DND-41 (cell line): ENCODE results near the gene VWA2.

Experiments used
- ATAC-seq: fragments of 200-7000 bp; cut with Tn5 transposase; 3 replicates; pipeline ENCODE4 v1.9.1; 2021; ENCODE audit warnings: low read depth; ENCODE audit not compliant: insufficient read depth
- DNase-seq: peaks from one replicate; pipeline ENCODE4 v3.0.0-alpha.2; 2020
- H2AFZ ChIP-seq: 2 replicates; pipeline ENCODE4 v1.6.0; 2012; ENCODE audit warnings: low read depth, low read length
- H3K27ac ChIP-seq: 2 replicates; pipeline ENCODE4 v1.5.1; 2012; ENCODE audit warnings: low read length, inconsistent platforms
- H3K27me3 ChIP-seq: fragments of 200-600 bp; sonication (generic); 2 replicates; pipeline ENCODE4 v1.6.0; 2012; ENCODE audit warnings: low read length, mild to moderate bottlenecking, inconsistent platforms; ENCODE audit not compliant: insufficient read depth, poor library complexity
- H3K36me3 ChIP-seq: 2 replicates; pipeline ENCODE4 v1.5.1; 2012; ENCODE audit warnings: low read length, inconsistent platforms; ENCODE audit not compliant: insufficient read depth
- H3K4me1 ChIP-seq: 2 replicates; pipeline ENCODE4 v1.5.1; 2012; ENCODE audit warnings: mild to moderate bottlenecking, low read length; ENCODE audit not compliant: insufficient read depth
- H3K4me2 ChIP-seq: 2 replicates; pipeline ENCODE4 v1.6.0; 2012; ENCODE audit warnings: mild to moderate bottlenecking, moderate library complexity, low read length, inconsistent platforms; ENCODE audit not compliant: insufficient read depth
- H3K4me3 ChIP-seq, 2 experiments: fragments of 200-600 bp in 1 of 2; shearing (Covaris generic) in 1 of 2; 2 replicates each; pipeline ENCODE4 v1.5.1; 2012 to 2016; ENCODE audit warnings: inconsistent platforms in 2 of 2, low read length in 2 of 2, mild to moderate bottlenecking in 2 of 2, low read depth in 1 of 2, moderate library complexity in 1 of 2
- H3K79me2 ChIP-seq: 2 replicates; pipeline ENCODE4 v1.6.0; 2012; ENCODE audit warnings: low read length, inconsistent platforms; ENCODE audit not compliant: insufficient read depth
- H3K9ac ChIP-seq: 2 replicates; pipeline ENCODE4 v1.6.0; 2012; ENCODE audit warnings: low read depth, mild to moderate bottlenecking, inconsistent platforms, low read length, moderate library complexity
- H3K9me3 ChIP-seq: 2 replicates; pipeline ENCODE4 v1.5.1; 2012; ENCODE audit warnings: low read length, moderate library complexity, mild to moderate bottlenecking, inconsistent platforms; ENCODE audit not compliant: insufficient read depth, severe bottlenecking
- H4K20me1 ChIP-seq: 2 replicates; pipeline ENCODE4 v1.6.0; 2012; ENCODE audit warnings: low read length; ENCODE audit not compliant: insufficient read depth
- CTCF ChIP-seq: IDR thresholded peaks from 2 replicates; pipeline ENCODE4 v1.5.1; 2012; ENCODE audit warnings: borderline replicate concordance, low read length, moderate library complexity, mild to moderate bottlenecking; ENCODE audit not compliant: poor library complexity, severe bottlenecking; ENCODE audit errors: extremely low read depth
- EZH2 ChIP-seq: IDR thresholded peaks from 3 replicates; pipeline ENCODE4 v1.6.1; 2012; ENCODE audit warnings: borderline replicate concordance, low read depth, mild to moderate bottlenecking, moderate library complexity, low read length, inconsistent platforms; ENCODE audit not compliant: severe bottlenecking

VWA2 gene

GRCh38 chr10:114294549-114294948, 55.5 kb downstream of the VWA2 start:
- Histone ChIP-seq H4K20me1 (no peaks in the 10 kb centered on the region), H3K4me3 (no peak overlapping the region), H3K36me3 (no peaks in the 10 kb centered on the region), H3K4me1 (no peaks in the 10 kb centered on the region), H3K9ac (no peak overlapping the region), H3K27me3 (no peaks in the 10 kb centered on the region), H3K4me2 (no peak overlapping the region), H3K79me2 (no peaks in the 10 kb centered on the region), H3K27ac (no peak overlapping the region), H2AFZ (no peak overlapping the region), H3K9me3 (peaks cover 8% of the 10 kb centered on the region)
- TF ChIP-seq CTCF (no peak), EZH2 (no peak)
- ATAC-seq (no peak), DNase-seq (no peak)

DNA sequence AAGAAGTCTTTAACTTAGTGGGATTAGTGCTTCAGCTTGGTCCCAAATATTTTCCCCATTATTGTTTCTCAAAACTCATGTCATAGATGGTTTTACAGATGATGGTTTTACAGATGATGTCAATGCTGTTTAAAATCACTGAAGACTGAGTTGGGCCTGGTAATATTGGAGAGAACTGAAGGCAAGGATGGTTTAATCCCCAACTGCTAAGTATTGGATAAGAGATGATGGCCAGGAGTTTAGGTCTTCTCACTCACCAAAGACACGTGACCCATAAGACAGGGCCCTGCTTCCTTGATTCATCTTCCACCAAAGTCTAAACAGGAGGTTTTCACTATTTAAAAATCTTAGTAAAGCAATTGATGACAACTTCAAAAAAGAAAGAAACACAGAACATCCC, 56.3 kb downstream of the VWA2 start:
- Histone ChIP-seq H2AFZ (no peak overlapping the region), H3K9ac (no peak overlapping the region), H3K79me2 (no peaks in the 10 kb centered on the region), H3K4me3 (no peak overlapping the region), H4K20me1 (no peaks in the 10 kb centered on the region), H3K9me3 (peaks cover 8% of the 10 kb centered on the region), H3K27me3 (no peaks in the 10 kb centered on the region), H3K4me2 (no peak overlapping the region), H3K4me1 (no peaks in the 10 kb centered on the region), H3K36me3 (no peaks in the 10 kb centered on the region), H3K27ac (no peak overlapping the region)
- ATAC-seq = no peak
- no peak for DNase-seq
- TF ChIP-seq CTCF = no peak

GRCh38 chr10:114297136-114297705, 58.2 kb downstream of the VWA2 start:
- Histone ChIP-seq H3K4me1 (no peaks in the 10 kb centered on the region), H3K9ac (no peak overlapping the region), H2AFZ (no peak overlapping the region), H3K4me2 (no peak overlapping the region), H4K20me1 (no peaks in the 10 kb centered on the region), H3K79me2 (no peaks in the 10 kb centered on the region), H3K27ac (no peak overlapping the region), H3K27me3 (peaks cover 2% of the 10 kb centered on the region), H3K4me3 (no peak overlapping the region), H3K9me3 (peaks cover 8% of the 10 kb centered on the region), H3K36me3 (no peaks in the 10 kb centered on the region)
- DNase-seq (no peak), ATAC-seq (no peak)
- no peak for TF ChIP-seq EZH2
- TF ChIP-seq CTCF = no peak

DNA sequence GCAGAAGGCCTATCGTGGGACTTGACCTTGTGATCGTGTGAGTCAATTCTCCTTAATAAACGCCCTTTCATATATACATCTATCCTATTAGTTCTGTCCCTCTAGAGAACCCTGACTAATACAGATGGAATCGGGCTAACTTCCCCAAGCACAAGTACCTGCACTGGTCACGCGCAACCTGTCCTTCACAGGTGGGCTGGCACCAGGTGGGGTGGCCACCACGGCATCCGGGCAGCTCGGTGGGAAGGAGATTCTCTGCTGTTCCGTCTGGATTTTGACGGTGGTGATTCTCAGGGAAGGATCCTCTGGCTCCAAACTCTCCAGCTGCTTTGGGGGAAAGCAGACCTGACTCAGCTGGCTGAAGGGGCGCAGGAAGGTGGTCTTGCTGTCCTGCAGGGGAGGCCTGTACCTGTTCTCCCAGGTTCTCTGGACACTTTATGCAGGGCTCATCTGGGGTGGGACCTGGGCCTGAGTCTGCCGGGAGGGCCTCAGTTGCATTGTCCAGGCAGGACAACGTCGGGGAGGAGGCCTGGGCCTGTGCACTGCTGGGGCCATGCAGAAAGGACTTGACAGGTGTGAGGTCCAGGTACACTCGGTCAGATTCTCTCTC, 61.1 kb downstream of the VWA2 start:
- Histone ChIP-seq H3K36me3 (no peaks in the 10 kb centered on the region), H3K4me3 (no peak overlapping the region), H3K4me2 (no peak overlapping the region), H4K20me1 (no peaks in the 10 kb centered on the region), H3K27ac (no peak overlapping the region), H3K27me3 (peaks cover 2% of the 10 kb centered on the region), H3K9me3 (peaks cover 8% of the 10 kb centered on the region), H3K9ac (no peak overlapping the region), H3K79me2 (no peaks in the 10 kb centered on the region), H2AFZ (no peak overlapping the region), H3K4me1 (no peaks in the 10 kb centered on the region)
- no peak for ATAC-seq
- no peak for DNase-seq
- no peak for TF ChIP-seq CTCF
- no peak for TF ChIP-seq EZH2
